HG03039 (cell line): Measurements from ENCODE around the gene MDM4.

Source experiments
- ATAC-seq: cut with Tn5 transposase; IDR thresholded peaks from one replicate; pipeline ENCODE4 v1.9.1; 2021; ENCODE audit warnings: mild to moderate bottlenecking, moderate library complexity; ENCODE audit not compliant: unreplicated experiment

MDM4 gene

DNA sequence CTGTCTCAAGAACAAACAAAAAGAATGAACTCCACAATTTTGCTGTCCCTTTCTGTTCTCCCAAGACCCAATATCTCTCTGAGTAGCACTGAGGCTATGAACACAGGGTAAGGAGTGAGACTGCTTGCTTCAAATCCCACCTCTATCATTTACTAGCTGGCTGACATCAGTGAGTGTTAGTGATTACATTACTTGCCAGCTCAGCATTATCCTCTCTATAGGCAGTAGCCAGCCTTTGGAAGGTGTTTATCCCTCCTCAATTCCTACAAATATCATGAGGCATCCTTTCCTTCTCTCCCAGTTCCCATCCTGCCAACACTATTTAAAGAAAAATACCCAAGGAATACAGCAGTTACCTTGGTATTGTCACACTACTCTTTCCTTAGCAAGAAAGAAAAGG is 24.6 kb upstream of the MDM4 start:
- ATAC-seq, result no peak

DNA sequence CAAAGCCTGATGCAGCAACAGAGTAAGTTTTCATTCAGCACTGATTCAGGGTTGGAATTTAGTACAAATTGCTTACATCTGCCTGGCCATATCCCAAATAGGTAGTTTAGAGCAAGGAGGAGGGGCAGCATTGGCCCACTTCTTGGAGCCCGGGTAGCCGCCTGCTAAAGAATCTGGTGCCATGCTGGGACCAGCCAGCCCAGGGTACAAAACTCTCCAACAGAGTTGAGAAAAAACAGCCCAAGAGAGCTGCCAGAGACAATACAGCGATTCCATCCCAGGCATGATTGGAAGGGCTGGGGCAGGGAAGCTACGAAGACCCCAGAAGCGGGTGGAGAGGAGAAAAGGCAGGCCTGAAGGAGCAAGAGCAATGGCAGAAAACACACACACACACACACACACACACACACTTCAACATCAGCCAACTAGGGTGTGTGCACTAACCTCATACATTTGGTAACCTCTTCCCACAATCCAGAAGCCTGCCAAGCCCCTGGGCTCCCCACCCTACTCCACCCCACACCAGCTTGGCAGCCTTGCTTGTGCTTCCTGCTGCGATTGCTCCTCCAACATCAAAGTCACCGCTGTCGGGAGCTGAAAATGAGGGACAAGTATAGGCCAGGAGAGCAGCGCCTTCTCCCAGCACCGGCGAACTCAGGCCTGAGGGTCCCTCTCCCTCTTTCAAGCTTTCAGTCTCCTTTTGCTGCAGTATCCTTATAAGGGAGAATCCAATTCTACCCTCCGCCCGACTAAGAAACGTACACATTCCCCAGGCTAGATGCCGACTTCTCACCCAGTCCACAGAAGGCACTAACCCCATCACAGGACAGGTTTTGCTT is 22.8 kb upstream of the MDM4 start:
- ATAC-seq, result no peak

DNA sequence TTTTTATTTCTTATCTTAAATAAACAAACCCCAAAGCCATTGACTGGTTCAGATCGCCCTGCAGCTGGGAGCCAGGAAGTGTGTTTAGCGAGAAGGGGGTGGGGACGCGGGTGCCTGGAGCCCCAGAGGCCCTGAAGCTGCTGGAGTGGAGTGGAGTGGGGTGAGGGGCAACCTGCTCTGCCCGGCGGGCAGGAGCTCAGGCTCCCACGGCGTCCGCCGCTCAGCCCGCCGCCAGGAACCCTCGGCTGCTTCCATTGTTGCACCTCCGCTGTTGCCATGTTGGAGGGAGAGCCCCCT is 22.3 kb upstream of the MDM4 start:
- no peak for ATAC-seq

DNA sequence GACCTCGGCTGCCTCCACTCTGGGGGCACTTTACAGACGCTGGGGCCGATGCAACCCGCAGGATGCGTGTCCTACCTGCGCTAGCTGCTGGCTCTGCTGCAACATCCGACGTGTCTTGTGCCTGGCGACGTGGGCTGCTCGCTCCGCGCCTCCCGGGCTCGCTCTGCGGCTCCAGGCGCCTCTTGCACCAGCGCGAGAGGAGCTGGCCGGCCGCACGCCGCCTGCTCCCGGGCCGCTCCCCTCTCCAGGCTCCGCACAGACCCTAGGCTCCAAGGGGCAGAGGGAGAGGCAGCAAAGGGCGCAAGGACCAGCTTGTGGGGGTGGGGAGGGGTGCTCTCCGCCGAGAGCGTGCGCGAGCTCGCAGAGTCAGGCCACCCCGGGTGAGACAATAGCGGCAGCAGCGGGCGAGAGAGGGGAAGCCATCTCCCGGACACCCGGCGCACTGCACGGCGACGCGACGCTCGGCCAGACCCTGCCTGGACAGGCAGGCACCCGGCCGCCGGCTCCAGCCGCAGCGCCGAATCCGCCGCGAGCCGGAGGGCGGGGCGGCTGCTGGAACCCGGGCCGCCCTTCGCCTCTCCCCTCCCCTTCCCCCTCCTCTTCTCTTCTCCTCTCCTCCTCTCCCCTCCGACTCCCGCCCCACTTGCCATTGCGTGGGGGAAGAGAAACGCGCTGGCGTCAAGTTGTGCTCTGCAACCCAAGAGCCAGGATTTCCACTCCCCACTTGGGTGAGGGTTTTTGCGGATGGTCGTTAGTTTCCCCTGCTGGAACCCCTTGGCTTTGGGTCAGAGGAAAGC is 21.7 kb upstream of the MDM4 start, which contains the start of gene PIK3C2B:
TSS of gene PIK3C2B (minus strand) at position 525 of the 797 bp plus-strand sequence. CDS start 25,003 bp downstream, outside the sequence.
- peak; percentile 71 for ATAC-seq

DNA sequence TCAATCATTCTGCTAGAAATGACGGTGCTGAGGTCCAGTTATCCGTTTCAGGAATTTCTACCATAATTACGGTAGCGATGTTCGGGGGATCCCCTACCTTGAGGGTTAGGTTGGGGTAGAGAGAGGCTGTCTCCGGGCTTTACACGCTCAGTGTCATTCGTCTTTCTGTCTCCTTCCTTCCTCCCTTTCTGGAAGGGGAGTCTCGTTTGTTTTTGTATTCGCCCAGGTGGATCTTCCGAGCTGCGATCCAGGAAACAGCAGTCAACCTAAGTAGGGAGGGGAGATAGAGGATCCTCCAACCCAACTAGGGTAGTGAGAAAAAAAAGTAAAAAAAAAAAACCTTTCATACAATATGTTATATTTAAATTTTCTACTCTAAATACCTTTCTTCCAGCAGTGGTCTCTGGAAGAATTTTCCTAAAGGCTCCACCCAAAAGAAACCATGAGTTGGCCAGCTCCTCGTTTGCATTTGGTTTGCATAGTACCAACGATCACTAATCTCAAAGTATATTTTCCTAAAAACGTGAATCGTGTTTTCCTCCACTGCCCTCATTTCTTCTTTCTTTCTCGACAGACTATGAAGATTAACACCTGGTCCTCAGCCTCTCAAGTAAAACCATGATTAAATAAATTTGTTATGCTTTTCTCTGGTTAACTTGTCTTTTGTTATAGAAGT is 21.0 kb upstream of the MDM4 start:
- ATAC-seq, result peak; percentile 33

DNA sequence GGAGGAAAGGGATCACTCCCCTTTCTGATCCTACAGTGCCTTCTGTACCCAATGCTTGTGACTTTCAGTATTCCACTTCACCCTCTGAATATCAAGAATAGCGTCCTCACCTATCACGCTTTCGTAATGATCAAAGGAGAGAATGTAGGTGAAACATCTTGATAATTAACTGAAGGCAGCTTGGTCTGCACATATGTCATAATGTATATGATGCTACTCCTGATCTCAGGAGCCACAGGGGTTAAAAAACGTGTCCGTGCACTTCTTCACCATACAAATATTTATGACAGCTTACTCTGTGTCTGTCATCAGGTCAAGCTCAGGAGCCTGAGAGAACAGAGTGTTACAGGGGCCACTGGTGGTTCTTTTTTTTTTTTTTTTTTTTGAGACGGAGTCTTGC is 20.4 kb upstream of the MDM4 start:
- ATAC-seq, result no peak

DNA sequence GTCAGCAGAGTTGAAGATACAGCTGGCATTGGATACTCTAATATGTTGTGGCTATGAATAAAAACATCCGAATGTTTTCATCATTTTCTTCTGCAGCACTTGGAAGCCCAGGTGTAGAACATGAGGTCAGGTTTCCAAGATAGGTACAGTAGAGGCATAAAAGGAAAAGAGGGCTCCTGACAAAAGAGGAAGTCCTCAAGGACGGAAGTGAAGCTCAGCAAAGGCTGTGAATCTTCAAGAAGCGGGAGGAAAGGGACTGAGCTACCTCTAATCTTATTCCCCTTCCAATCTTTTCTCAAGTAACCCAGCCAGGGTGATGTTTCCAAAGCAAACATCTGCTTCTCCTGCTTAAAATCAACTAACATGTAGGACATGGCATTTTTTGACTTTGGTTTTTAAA is 17.2 kb upstream of the MDM4 start:
- ATAC-seq, result no peak

DNA sequence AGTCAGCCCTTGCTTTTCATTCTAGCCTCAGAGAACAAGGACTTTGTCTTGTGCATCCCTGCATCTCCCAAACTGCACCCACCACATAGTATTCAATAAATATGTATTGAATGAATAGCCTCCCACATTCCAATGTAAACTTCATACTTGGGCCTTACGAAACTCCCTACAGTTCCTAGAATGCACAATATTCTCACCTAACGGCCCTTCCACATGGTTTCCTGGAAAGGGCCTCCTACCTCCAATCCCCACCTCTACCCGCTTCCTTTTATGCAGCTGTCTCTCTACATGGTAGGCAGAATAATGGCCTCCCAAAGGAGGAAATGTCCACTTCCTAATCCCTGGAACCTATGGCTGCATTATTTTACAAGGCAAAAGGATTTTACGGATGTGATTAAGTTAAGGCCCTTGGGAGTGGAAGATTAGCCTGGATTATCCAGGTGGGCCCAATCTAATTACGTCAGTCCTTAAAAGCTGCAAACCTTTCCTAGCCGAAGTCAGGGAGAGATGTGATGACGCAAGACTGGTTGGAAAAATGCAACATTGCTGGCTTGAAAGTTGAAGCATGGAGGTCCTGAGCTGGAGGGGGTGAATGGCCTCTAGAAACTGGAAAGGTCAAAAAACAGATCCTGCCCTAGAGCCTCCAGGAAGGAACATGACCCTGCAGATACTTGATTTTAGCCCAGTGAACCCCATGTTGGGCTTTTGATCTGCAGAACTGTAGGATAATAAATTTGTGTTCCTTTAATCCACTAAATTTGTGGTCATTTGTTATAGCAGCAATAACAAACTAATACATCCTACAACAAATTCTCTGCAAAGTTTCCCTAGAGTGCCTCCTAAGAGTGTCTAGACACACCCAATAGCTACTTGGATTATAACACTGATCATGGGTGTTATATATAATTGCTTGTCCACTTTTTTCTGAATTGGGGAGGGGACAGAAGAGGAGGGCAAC is 16.4 kb upstream of the MDM4 start:
- ATAC-seq, result no peak

DNA sequence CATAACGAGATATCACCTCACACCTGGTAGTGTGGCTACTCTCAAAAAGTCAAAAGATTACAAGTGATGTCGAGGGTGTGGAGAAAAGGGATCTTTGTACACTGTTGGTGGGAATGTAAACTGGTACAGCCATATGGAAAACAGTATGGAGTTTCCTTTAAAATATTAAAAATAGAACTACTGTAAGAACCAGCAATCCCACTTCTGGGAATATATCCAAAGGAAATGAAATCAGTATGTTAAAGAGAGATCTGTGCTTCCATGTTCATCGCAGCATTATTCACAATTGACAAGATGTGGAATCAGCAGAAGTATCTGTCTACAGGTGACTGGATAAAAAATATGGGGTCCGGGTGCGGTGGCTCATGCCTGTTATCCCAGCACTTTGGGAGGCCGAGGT is 14.0 kb upstream of the MDM4 start:
- ATAC-seq, result no peak

DNA sequence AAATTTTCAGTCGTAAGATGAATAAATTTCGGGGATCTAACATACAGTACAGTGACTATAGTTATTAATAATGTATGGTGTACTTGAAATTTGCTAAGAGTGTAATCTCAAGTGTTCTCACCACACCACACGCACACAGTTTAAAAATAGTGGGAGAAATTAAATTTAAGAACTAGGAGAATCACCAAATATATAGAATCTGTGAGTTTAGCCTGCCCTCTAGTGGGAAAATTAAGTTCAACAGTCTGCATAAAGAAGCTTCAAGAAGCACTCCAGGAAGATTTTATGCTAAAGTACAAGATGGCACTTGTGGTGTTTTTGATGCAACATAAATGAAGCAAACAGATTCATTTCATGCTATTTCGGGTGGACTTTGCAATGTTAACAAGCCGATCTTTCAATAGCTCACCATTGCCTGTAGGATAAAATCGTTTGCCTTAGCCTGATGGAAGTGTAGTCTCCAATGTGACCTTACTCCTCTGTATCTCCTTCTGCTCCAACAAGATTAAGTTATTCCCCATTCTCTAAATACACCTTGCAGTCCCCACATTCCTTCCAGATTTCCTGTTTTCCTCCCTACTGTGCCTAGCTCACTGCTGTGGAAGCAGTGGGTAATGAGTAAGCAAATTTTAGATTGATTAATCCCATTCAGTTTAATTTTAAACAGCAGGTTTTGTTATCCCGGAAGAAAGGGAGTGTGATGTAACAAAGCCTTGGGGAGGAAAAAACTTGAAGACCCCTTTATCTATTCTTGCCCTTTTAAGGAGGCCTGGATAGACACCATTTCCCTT is 12.9 kb upstream of the MDM4 start:
- ATAC-seq, result no peak

DNA sequence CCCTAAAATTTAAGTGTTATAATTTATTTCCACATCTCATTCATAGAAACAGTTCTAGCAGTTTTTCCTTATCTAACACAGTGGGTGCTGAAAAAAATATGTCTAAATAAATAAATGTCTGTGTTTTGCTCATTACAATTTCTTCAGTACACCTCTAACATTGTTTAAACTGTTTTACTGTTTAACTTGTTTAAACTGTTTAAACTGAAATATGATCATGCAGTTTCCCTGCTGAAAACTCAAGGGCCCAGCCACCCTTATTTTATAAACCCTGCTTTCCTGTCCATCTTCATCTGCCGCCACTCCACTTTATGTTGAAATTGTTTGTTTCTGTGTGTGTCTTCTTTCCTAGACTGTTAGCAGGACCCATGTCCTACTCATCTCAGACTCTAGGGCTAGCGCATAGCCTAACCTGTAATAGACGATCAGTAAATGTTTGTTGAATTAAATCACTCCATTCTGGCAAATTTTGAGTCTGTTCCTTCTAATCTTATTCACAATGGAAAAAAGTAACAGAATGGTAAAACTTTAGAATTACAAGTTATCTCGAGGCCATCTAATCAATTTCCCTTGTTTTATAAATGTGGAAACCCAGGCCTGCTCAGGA is 12.2 kb upstream of the MDM4 start:
- no peak for ATAC-seq

DNA sequence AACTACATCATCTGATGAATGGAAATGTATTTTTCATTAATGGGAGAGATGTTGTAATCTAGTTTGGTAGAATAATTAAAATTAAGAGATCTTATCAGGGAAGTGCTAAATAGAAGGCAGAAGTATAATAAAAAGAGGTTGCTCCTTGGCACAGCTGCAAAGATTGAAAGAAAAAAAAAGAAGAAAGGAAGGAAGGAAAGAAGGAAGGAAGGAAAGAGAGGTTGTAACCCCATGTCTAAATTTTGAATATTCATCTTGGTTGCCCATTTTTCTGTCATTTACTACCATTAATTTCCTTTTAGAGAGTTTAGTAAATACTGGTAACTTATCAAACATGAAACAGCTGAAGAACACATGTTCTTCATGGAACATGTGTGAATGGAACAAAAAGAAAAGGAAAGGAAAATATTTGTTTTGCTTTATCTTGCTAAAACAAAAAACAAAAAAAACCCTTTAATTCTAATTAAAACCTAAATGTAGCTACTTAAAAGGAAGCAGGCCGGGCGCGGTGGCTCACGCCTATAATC is 10.5 kb upstream of the MDM4 start:
- ATAC-seq, result no peak

DNA sequence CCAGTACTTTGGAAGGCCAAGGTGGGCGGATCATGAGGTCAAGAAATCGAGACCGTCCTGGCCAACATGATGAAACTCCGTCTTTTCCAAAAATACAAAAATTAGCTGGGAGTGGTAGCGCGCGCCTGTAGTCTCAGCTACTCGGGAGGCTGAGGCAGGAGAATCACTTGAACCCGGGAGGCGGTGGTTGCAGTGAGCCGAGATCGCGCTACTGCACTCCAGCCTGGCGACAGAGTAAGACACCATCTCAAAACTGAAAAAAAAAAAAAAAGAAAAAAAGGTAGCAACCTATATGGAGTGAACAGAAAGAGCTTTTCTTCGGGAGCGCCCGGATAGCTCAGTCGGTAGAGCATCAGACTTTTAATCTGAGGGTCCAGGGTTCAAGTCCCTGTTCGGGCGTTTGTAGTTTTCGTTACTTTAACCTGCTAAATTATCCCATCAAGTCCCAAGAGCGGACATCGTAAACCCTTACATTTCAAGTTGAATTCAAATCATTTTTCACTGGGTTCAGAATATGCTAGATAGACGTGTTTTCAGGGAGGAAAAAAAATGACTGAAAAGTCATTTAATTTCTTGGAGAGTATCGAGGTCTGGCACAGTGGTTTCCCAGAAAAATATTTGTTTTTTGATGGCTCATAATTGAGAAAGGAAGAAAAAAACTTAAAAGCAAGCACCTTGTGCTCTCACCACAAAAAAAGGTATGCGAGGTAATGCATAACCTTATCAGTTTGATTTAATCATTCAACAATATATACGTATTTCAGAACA is 9.8 kb upstream of the MDM4 start:
- ATAC-seq, result peak; percentile 67

DNA sequence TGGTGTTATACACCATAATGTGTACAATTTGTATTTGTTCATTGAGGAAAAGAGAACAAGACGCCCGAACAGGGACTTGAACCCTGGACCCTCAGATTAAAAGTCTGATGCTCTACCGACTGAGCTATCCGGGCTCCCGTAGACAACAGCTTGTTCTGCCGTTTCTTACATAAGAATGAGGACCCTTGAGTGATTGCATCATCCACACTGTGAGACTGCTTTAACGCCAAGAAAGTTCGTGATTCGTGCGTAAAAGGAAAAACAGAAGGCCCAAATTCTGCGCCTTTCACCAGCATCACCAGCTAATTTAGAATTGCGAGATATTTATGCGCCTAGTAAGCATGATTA is 9.3 kb upstream of the MDM4 start:
- peak; percentile 60 for ATAC-seq

DNA sequence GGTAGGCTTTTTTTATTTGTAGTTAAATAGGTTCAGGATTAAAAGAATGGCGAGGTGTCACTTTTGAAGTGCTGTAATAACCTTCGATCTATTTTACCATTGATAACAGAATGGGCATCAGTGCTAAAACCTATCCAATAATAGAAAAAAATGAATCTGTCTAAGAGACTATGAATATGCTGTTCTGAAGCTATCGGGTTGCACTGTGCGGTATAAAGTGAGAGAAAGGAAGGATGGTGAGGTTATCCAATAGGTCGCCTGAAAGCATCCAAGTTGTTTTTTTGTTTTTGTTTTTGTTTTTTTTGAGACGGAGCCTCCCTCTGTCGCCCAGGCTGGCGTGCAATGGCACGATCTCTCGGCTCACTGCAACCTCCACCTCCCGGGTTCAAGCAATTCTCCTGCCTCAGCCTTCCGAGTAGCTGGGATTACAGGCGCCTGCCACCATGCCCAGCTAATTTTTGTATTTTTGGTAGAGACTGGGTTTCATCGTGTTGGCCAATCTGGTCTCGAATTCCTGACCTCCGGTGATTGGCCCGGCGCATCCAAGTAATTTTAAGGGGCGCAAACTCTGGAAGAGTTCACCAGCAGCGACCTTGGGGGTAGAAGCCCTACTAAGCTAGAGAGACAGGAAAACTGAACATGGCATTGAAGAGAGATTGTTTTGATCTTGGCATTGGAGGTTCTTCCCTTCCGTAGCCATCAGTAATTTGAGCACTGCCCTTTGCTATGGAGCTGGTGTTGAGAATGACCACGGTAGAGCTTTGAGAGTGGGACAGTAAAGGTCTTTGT is 8.7 kb upstream of the MDM4 start:
- ATAC-seq, result peak; percentile 12

DNA sequence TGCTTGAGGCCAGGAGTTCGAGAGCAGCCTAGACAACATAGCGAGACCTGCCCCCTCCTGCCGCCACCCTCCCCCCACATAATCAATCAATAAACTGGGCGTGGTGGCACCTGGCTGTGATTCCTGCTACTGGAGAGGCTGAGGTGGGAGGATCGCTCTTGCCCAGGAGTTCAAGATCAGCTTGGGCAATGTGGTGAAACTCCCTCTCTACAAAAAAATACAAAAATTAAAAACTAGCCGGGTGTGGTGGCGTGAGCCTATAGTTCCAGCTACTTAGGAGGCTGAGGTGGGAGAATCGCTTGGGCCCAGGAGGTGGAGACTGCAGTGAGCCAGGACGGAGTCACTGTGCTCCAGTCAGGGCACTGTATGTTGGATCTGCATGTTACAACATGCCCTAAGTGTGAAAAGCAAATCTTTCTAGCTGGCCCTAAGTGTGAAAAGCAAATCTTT is 7.0 kb upstream of the MDM4 start:
- no peak for ATAC-seq

DNA sequence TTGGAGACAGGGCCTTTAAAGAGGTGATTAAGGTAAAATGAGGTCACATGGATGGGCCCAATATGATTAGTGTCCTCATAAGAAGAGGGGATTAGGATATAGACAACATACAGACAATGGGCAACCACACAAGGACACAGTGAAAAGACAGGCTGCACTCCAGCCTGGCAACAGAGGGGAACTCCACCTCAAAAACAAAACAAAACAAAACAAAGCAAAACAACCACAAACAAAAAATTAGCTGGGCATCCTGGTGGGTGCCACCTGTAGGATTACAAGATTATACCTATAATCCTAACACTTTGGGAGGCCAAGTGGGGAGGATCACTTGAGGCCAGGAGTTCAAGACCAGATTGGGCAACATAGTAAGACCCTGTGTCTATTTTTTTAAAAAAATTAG is 4.8 kb upstream of the MDM4 start:
- ATAC-seq, result no peak
